DMS79 treated with DMSO at 0.1 percent for 48 hours (cell line): ENCODE data around the gene PCSK5.
A peak's percentile ranks its signal among the peaks of the same experiment; 100 is the strongest.
"Not testable (repeated sequence)": the region's sequence is repeated elsewhere in the genome, so short reads cannot be mapped to it uniquely, and the experiment has no call there.

Experiments used
- DNase-seq: peaks from one replicate; lab custom pipeline; 2025; lab: John Stamatoyannopoulos, UW

The PCSK5 gene

DNA sequence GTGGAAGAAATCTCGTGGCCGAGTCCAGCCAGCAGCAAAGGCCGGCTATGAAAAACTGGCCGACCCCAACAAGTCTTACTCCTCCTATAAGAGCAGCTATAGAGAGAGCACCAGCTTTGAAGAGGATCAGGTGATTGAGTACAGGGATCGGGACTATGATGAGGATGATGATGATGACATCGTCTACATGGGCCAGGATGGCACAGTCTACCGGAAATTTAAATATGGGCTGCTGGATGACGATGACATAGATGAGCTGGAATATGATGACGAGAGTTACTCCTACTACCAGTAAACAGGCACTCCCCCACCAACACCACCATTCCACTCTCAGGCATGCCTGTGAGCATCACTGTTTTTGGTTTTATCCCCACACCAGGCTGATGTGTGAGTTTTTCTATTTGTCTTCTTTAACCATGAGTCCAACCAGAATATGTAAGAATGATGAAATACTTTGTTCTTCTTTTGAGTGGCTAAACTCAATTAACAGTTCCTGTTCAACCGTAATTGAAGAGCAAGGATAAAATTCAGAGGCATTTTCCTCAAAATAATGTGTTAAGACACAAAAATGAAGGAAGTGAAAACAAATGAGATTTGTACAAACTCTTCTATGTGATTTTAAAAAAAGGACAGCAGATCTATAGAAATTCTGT, 468.3 kb downstream of the PCSK5 start:
- DNase-seq = no peak

DNA sequence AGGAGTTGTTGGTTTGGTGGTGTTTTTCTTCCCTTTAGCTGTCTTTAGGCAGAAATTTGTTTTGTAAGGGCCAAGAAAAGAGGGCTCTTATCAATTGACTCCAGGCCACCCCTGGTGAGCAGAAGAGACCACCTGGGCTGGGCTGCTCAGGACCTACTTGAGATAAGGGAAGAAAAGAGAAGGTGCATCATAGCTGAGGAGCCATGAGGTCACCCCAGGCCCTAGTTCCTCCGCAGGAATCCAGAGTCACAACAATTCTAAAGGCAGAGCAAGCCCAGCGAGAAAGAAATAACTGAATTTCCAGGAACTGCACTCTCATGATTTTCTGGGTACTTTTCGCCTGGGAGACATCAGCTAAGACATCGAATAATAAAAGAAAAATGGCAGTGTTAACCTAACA, 468.9 kb downstream of the PCSK5 start:
- DNase-seq = no peak

DNA sequence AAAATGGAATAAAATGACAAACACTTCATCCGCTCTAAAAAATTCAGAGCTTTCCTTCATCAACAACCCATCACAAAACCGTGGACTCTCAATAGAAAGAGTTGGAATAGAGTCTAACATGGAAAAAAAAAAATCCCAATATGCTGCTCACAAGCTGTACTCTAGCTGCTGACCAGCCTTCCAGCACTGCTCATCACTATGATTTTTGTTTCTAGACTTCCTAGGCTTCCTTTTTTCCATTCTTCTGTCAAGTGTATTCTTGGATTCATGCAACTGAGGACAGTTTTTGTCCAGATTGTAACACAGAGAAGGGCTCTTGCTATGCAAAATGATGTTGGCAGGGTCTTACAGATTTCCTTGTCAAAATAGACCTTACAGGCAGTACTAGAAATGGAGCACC, 469.3 kb downstream of the PCSK5 start:
- DNase-seq = no peak

DNA sequence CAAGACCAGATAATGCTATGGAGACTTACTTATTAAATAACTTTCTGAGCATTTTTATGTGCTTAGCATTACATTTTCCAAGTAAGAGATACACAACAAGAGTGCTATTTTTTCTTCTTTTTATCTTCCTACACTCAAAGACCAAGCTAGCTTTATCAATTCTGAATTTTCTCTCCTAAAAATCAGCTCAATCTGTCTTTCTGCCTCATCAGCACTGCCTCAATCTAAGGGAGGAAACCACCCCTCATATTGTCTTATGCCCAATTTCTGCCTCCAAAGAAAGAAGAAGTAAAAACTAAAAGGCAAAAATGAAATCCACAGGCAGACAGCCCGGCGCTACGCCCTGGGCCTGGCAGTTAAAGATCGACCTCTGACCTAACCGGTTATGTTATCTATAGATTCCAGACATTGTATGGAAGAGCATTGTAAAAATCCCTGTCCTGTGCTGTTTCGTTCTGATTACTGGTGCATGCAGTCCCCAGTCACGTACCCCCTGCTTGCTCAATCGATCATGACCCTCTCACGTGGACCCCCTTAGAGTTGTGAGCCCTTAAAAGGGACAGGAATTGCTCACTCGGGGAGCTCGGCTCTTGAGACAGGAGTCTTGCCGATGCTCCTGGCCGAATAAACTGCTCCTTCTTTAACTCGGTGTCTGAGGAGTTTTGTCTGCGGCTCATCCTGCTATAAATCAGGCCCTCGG, 472.0 kb downstream of the PCSK5 start:
- not testable (repeated sequence) for DNase-seq

DNA sequence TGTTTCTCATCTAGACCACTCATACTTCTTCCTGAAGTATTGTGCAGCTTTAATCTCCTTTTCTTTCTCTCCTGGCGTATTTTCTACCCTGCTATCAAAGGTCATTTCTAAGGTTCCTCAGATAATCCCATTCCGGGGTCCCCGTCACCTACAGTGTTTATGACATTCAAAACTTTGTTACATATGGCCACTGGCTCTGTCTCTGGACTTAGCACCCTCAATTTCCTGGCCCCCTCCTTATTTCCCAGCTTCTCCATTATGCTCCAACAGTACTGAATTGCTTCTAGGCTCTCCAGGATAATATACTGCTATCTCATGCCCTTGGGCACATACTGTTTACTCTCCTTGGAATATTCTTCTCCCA, 472.5 kb downstream of the PCSK5 start:
- no peak for DNase-seq

DNA sequence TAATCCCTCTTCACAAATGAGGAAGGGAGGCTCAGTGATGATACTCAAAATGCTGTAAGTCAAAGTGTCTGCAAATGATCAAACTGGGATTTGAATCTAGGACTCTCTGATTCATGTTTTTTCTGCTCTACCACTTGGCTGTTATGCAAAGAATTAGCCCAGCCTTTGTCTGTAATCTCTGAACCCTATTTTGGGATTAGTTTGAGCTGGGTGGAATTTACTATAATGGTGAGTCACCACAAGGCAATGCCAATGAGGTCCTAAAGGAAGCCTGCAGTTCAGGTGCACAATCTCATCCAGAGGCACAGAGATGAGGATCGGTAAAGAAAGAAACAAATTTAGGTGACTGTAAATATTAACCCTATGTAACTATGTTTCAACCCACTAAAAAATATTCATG, 474.6 kb downstream of the PCSK5 start:
- no peak for DNase-seq

DNA sequence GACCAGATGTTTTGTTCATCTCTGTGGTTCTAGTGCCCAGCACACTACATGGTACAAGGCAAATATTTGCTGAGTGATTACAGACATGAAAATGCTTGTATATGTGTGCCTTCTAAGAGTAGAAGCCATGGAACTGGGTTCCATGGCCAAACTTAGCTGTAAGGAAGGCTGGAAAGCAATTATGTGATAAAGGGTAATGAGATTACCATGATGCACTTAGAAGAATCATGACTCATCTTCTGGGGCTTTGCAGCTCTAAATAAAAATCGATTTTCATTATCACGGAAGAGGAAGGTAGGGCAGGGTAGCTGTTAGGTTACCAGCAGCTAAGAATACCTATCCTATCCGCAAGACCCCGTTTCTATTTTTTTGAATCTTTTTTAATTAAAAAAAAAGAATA, 475.8 kb downstream of the PCSK5 start:
- DNase-seq = no peak

DNA sequence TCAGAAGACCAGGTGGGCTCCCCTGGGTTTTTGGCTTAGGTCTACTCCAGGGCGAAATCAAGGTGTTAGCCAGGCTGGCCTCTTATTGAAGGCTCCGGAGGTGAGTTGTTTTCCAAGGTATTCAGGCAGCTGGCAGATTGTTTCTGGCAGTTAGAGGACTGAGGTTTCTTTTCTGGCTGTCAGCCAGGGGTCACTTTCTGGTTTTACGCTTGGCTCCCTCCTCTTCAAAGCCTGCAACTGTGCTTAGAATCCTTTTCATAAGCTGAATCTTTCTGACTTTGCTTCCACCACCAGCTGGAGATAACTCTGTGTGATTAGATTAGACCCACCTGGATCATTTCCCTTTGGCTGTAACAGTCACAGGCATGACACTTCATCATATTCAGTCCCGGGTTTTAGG, 479.1 kb downstream of the PCSK5 start:
- peak; percentile 81 for DNase-seq

DNA sequence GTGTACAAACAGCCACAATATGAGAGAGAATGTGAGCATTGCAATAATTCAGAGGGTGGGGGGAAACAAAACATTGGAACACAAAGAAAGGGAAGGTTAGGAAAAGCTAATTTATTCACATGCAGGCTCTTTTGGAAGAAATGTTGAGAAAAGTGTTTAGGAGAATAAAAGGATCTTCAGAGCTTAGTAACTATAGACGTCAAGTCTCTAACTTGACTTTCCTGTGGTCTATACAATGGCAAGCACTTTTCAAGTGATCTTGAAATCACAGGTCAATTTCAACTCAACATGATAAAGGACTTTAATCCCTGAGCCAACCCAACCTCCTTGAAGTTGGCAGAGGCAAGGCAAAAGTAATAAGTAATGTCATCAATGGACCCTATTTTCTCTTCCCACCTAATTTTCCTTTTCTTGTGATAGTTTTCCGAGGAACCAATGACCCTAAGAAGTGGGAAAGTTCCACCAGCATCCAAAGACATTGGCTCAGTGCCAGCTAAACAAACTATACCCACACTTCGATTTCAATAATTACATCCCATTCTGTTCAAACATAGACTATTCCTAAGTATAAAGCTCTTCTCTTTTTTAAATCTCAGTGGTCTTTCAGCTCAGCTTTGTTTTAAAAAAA, 480.0 kb downstream of the PCSK5 start:
- peak; percentile 26 for DNase-seq

DNA sequence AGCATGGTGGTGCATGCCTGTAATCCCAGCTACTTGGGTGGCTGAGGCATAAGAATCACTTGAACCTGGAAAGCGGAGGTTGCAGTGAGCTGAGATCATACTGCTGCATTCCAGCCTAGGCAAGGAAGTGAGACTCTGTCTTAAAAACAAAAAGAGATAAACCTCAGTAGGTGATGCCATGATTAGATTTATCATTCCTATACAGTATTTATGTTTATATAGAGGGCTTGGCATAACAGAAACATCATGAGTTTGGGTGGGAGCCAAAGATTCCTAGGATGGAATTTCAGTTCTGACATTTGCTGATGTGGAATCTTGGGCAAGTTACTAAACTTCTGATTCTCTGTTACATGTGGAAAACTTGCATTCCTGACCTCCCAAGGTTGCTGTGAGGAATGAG, 481.4 kb downstream of the PCSK5 start:
- DNase-seq = no peak

DNA sequence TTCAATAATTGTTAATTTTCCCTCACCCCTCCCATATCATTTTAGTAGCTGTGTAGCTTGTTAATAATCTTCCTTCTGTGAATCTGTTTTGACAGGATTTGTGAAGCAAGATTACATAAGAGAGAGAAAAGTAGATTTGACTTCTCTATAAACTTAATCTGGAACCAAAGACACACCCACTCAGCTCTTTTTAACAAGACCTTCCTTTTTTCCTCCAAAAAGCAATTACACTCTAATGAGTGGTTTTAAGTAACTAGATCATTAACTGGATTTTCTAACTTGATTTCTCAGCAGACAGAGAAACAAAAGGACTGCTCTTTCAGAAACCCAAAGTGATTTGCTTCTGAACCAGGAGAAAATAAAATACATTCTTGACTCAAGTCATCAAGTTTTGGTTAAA, 481.9 kb downstream of the PCSK5 start:
- no peak for DNase-seq

DNA sequence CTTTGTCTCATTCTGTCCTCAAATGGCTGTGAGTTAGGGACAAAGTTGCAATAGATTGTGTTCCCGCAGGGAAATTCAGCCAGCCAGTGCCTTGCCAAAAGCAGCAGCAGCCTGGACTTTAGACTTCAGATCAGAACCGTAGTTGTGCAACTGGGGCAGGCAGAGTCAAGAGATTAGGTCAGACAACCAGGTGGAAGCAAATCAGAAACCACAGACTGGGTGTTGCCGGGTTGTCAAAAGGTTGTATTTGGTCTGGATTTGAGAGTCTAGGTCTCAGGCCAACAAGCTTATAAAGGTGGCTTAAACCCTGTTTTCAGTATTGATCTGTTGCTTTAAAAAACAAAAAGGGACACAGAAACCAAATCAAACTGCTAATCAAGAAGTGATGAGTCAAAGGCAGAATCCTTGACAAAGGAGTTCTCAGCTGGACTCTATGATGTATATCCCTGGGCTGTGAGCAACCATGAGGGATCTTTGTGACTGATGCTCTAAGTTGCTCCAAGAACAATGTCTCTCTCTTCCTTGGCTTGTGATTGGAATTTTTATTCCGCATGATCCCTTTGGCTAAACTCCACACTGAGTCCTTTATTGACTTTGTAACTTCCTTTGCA, 482.8 kb downstream of the PCSK5 start:
- DNase-seq = no peak

DNA sequence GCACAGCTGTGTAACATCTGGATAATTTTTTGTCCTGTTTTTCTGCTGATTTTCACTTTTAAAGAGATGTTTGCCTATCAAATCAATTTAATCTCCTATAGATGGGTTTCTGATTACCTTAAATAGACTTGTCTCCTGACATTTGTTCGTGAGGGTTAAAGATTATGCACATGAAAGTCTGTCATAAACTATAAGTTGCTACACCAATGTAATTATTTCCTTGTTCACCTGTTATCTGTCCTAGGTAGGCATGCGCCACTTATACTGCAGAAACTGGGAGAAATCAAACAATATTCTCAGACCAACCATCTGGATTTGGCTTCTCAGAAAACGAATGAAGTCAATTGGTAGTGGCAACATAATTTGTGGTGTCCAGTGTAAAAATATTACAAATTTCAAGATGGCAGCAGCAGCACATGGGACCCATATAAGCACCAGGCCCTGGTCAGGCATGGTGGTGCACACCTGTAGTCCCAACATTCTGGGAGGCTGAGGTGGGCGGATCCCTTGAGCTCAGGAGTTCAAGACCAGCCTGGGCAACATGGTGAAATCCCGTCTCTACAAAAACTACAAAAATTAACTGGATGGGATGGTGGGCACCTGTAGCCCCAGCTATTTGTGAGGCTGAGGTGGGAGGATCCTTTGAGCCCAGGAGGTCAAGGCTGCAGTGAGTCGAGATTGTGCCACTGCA, 483.5 kb downstream of the PCSK5 start:
- DNase-seq = no peak

DNA sequence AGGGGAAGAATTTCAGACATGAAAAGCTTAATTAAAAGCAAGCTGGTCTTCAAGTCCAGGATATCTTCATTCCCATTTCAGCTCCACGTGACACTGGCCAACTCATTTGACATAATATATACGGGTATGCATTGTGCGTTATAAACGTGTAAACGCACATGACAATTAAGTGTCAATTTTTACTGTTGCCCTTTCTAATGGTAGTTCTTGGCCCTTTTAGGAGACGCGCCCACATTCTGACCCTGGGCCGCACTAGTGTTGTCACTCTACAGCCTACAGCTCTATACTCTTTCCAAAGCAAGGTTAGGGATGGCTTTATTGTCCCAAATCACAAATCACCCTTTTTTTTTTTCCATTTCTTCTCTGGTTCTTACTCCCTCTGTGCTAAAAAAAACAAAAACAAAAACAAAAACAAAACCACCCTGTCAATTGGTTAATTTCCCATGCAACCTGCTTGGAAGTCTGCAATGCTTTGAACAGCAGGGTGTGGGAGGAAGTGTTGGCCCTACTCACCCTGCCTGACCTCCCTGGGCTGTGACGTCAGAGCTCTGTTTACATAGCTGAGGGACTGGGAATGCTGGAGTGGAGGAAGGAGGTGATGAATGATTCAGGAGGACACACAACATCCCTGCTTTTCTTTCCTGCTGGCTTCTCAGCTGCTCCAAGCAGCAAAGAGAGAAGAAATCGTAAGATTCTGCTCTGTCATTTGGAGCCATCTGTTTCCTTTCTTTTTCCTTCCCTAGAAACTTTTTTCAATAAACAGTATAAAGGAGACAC, 484.5 kb downstream of the PCSK5 start:
- DNase-seq = no peak

DNA sequence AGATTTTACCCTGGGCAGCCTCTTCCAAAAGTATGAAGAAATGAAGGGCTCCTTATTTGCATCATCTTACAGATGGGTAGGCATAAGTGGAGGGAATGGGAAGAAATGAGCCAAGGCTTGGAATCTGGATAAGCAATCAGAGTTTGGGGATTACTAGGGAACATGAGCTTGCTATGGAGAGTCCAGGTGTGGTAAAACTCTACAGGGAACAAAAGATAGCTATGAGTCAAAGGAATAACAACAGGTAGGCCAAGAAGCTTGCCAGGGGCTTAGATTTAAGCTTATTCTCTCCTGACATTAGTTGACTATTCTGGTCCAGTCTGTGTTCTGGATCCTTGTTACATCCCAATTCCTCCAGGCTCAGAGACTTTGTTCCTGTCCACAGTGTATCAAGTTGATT, 487.3 kb downstream of the PCSK5 start:
- no peak for DNase-seq

DNA sequence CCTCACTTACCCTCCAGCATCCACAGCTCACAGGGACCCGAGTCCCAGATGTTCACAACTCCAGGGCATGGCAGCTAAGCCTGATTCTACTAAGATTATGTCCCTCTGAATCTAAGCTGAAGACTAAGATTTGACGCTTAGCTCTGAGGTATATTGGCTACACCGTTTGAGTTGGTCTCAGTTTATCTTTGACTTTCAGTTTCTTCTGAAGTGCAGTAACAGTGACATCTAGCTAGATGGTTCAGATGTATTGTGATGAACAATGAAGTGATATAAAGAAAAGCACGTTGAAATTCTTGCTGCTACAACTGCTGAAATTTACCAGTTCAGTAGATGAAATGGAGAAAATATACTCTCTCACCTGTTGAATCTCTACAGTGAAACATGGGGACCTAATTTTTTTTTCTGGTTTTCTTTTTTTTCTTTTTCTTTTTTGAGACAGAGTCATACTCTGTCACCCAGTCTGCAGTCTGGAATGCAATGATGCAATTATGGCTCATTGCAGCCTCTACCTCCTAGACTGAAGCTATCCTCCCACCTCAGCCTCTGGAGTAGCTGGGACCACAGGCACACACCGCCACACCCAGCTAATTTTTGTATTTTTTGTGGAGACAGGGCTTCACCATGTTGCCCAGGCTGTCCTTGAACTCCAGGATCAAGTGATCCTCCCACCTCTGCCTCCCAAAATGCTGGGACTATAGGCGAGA, 488.0 kb downstream of the PCSK5 start:
- DNase-seq = no peak

DNA sequence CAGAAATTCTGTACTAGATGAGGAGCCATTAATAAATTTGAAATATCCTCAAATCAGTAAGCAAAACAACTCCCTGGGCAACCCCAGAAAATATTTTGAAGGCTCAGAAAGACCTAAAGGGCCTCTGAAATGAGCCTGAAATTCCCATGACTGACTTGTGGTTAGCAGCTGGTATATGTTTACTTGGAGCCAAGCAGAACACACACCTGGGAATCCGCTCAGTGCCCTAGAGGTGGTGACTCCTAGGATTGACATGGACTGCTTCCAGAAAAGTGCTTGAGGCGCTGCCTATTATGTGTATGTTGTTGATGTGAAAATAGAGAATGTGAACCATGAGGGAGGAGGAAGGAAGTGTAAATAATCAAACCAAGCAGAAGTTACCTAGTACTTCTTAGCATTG, 489.0 kb downstream of the PCSK5 start:
- peak; percentile 58 for DNase-seq

DNA sequence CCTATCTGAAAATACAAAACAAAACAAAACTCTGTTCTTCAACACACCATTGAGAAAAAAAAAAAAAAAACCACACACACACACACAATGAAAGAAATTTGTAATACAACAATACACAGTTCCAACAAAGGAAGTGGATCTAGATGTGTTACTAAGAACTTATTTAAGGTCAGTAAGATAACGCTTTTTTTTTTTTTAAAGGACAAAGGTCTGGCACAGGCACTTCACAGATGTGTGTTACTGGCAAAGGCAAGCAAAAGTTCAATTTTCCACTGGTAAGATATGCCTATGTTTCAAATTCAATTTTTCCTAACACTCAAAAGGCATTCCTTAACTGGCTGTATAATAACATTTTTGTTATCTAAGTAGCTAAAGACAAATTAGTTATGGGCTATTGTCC, 500.2 kb downstream of the PCSK5 start:
- DNase-seq = no peak

DNA sequence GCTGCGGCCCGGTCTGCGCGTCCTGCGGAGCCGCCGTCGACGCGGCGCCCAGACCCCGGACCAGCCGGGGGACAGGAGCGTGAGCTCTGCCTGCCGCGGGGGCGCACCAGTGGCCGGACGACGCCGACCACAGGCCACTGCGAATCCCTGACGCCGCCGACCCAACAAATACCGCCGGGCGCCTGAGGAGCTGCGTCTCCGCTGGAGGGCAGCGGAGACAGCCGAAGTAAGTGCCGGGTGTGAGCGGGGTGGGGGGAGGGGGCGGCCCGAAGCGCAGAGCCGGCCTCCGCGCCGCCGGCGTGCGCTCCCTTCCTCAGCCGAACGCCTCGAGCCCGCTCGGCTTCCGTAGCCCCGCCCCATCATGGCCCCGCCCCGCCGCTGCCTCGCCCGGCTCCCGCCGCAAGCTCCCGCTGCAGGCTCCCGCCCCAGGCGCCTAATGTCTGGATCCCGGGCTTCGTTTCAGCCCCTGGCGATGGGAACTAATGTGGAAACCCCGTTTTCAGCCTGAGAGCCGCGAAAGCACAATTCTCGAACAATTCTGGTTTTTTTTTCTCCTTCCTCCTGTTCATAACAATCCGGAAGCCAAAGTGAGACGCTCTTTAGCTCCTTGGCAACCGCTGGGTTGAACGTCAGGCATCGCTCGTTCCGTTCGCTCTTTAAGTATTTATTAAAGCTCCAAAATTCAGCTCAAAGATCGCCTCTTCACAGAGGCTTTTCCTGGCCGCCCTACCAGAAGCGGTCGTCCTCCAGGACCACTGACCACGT, 503.9 kb downstream of the PCSK5 start, which contains the start of gene RFK:
RFK (minus strand) TSS at position 232 of the 765 bp plus-strand sequence. CDS start 255 bp downstream, outside the sequence.
- peak; percentile 52 for DNase-seq

DNA sequence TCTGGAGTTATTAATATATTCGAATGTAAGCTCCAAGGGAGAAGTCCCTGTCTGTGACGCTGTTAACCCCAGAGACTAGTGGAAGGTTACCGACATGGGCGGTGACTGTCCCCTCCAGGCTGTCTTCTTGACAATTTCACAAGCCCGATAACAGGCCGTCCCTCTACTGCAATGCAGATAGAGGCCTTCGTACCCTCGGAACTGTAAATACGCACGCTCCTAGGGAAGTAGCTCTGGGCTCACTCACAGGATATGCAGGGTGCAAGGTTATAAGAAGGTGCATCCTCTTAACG, 504.4 kb downstream of the PCSK5 start:
- peak; percentile 22 for DNase-seq
